Nephron progenitor cell (in vitro differentiated cells): ENCODE data around the gene NDUFV1.

Source experiments
- DNase-seq: peaks from one replicate; pipeline ENCODE4 v3.0.0; 2021
- H3K27ac Mint-ChIP-seq: 2 replicates; pipeline ENCODE4 v1.8.0; 2021; ENCODE audit warnings: mild to moderate bottlenecking, moderate library complexity, mixed read lengths
- H3K27me3 Mint-ChIP-seq: 2 replicates; pipeline ENCODE4 v1.8.0; 2021; ENCODE audit warnings: mild to moderate bottlenecking, low read depth, mixed read lengths; ENCODE audit not compliant: poor library complexity
- H3K36me3 Mint-ChIP-seq: 2 replicates; pipeline ENCODE4 v1.8.0; 2021; ENCODE audit warnings: low read depth, mixed read lengths
- H3K4me1 Mint-ChIP-seq: 2 replicates; pipeline ENCODE4 v1.8.0; 2021; ENCODE audit warnings: mixed read lengths
- H3K4me3 Mint-ChIP-seq: 2 replicates; pipeline ENCODE4 v1.8.0; 2021; ENCODE audit warnings: mild to moderate bottlenecking, moderate library complexity, mixed read lengths
- H3K9me3 Mint-ChIP-seq: 2 replicates; pipeline ENCODE4 v1.8.0; 2021; ENCODE audit warnings: mild to moderate bottlenecking, moderate library complexity, mixed read lengths
- TF ChIP-seq, protein P1 (sequence below): fragments of 200-600 bp; sonication (generic); IDR thresholded peaks from 2 replicates; pipeline ENCODE4 v1.5.0; 2021; ENCODE audit warnings: antibody characterized with exemption

NDUFV1 gene

DNA sequence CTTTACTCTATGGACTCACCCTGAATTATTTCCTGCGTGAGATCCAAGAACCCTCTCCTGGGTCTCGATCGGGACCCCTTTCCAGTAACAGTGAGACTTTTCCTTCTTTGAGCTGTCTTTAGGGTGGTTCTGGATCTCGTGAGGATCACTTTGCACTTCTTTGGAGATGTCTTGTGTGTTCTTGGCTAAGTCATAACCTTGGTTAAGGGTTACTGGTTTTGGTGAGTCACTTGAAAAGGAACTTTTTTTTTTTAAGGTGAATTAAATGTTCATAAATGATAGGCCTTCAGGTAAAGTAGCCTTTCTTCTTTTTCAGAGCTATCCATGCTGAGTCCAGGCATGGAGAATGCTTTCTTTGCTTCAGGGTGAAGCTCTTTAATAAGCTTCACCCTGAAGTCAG lies 42.5 kb upstream of the NDUFV1 start:
- no peaks in the 10 kb centered on the region for H3K9me3 Mint-ChIP-seq
- no peak for DNase-seq
- H3K27ac Mint-ChIP-seq: peak overlapping the region; percentile 83
- no peaks in the 10 kb centered on the region for H3K36me3 Mint-ChIP-seq
- no peak overlapping the region for H3K4me3 Mint-ChIP-seq
- TF ChIP-seq, protein P1, sequence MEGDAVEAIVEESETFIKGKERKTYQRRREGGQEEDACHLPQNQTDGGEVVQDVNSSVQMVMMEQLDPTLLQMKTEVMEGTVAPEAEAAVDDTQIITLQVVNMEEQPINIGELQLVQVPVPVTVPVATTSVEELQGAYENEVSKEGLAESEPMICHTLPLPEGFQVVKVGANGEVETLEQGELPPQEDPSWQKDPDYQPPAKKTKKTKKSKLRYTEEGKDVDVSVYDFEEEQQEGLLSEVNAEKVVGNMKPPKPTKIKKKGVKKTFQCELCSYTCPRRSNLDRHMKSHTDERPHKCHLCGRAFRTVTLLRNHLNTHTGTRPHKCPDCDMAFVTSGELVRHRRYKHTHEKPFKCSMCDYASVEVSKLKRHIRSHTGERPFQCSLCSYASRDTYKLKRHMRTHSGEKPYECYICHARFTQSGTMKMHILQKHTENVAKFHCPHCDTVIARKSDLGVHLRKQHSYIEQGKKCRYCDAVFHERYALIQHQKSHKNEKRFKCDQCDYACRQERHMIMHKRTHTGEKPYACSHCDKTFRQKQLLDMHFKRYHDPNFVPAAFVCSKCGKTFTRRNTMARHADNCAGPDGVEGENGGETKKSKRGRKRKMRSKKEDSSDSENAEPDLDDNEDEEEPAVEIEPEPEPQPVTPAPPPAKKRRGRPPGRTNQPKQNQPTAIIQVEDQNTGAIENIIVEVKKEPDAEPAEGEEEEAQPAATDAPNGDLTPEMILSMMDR: no peak
- H3K4me1 Mint-ChIP-seq: peaks cover 19% of the 10 kb centered on the region
- no peaks in the 10 kb centered on the region for H3K27me3 Mint-ChIP-seq

DNA sequence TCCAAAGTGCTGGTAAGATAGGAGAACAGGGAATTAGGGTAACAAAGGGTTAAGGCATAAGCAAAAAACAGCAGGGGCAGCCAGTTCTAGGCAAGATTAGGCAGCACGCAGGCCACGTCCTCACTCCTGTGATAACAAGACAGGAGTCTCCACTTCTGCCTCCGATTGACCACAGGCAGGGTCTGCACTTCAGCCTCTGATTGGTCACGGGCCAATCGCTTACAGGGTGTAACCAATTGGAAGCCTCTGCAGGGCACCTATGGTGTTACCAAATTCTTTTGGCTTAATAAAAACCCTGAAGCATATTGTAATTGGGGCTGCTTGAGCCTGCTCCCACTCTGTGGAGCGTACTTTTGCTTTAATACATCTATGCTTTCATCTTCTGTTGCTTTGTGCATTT lies 35.3 kb upstream of the NDUFV1 start:
- Mint-ChIP-seq H3K27ac (no peak overlapping the region), H3K9me3 (peaks cover 12% of the 10 kb centered on the region), H3K4me1 (peaks cover 4% of the 10 kb centered on the region), H3K27me3 (peaks cover 27% of the 10 kb centered on the region), H3K36me3 (no peaks in the 10 kb centered on the region), H3K4me3 (no peak overlapping the region)
- DNase-seq: no peak
- TF ChIP-seq, protein P1: no peak

DNA sequence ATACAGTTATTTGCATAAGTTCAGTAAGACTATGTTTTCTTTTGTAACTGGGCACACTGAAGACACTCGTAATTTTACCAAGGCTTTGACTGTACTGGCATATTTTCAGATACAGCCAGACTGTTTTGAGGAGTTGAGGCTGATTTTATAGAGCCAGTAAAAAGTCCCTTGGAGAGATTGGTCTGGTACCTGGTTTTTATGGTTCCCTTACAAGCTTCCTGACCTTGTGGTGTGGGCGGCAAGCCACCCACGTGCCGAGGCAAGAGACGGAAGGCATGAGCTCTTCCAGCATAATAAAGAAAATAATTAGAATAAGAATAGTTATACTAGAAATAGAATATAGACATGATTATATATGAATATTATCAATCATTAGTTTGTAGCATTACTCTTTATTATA lies 34.4 kb upstream of the NDUFV1 start:
- no peak for DNase-seq
- no peak overlapping the region for H3K4me3 Mint-ChIP-seq
- peaks cover 35% of the 10 kb centered on the region for H3K27me3 Mint-ChIP-seq
- peaks cover 12% of the 10 kb centered on the region for H3K9me3 Mint-ChIP-seq
- TF ChIP-seq, protein P1: no peak
- H3K27ac Mint-ChIP-seq: no peak overlapping the region
- H3K4me1 Mint-ChIP-seq: peaks cover 4% of the 10 kb centered on the region
- H3K36me3 Mint-ChIP-seq: no peaks in the 10 kb centered on the region

DNA sequence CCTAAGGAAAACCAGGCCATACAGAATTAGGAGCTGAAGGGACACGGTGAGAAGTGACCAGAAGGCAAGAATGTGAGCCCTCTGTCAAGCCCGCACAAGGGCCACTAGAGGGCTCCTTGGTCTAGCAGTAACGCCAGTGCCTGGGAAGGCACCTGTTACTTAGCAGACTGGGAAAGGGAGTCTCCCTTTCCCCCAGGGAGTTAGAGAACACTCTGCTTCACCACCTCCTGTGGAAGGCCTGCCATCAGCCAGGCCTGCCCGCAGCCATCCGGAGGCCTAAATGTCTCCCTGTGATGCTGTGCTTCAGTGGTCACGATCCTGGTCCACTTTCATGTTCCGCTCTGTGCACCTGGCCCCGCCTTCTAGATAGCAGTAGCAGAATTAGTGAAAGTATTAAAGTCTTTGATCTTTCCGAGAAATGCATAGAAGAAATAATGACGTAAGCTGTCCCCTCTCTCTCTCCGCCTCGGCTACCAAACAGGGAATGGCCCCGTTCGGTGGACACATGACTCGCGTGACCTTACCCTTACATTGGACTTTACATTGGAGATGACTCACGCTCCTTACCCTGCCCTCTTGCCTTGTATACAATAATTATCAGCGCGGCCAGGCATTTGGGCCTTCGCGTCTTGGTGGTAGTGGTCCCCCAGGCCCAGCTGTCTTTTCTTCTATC lies 33.9 kb upstream of the NDUFV1 start:
- no peak overlapping the region for H3K4me3 Mint-ChIP-seq
- peaks cover 12% of the 10 kb centered on the region for H3K9me3 Mint-ChIP-seq
- H3K4me1 Mint-ChIP-seq: peaks cover 4% of the 10 kb centered on the region
- H3K27ac Mint-ChIP-seq: no peak overlapping the region
- H3K27me3 Mint-ChIP-seq: peaks cover 39% of the 10 kb centered on the region
- DNase-seq: no peak
- no peaks in the 10 kb centered on the region for H3K36me3 Mint-ChIP-seq
- TF ChIP-seq, protein P1: peak; percentile 69

DNA sequence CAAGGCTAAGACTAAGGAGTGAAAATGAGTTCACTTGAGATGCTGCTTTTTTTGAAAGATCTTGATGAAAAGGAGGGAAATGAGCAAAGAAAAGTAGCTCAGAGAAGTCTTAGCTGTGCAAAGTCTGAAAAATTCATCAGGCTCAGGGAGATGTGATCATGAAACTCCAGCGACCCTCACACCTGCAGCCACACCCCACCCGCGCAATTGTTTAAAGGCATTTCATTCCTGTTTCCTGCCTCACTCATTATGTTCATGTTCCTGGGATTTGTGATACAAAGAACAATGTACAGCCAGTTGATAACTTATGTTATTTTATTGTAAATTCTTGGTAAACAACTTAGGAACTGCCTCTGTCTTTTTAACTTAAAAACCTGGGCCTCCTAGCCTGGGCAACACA lies 31.8 kb upstream of the NDUFV1 start:
- no peak for DNase-seq
- Mint-ChIP-seq H3K9me3 (peaks cover 12% of the 10 kb centered on the region), H3K36me3 (no peaks in the 10 kb centered on the region), H3K4me3 (no peak overlapping the region), H3K27me3 (peaks cover 57% of the 10 kb centered on the region), H3K4me1 (peaks cover 11% of the 10 kb centered on the region), H3K27ac (no peak overlapping the region)
- TF ChIP-seq, protein P1: no peak
